Keratinocyte (primary cell): ENCODE measurements around the gene HYAL2.

Experiments used
- EZH2 ChIP-seq: IDR thresholded peaks from one replicate; pipeline ENCODE4 v1.6.1; 2012; ENCODE audit warnings: inconsistent platforms, mild to moderate bottlenecking, low read length, moderate library complexity
- TF ChIP-seq, protein P1 (sequence below), 3 experiments: IDR thresholded peaks in 1 of 3; conservative IDR thresholded peaks in 1 of 3; optimal IDR thresholded peaks in 1 of 3; 2 replicates in 2 of 3; 3 replicates in 1 of 3; pipeline versions ENCODE3 to v1.5.1; 2011; ENCODE audit warnings: low read length in 3 of 3, mild to moderate bottlenecking in 3 of 3, moderate library complexity in 2 of 3, control low read depth in 1 of 3, inconsistent platforms in 1 of 3; ENCODE audit not compliant: insufficient read depth in 2 of 3; ENCODE audit errors: extremely low read depth in 1 of 3

DNA sequence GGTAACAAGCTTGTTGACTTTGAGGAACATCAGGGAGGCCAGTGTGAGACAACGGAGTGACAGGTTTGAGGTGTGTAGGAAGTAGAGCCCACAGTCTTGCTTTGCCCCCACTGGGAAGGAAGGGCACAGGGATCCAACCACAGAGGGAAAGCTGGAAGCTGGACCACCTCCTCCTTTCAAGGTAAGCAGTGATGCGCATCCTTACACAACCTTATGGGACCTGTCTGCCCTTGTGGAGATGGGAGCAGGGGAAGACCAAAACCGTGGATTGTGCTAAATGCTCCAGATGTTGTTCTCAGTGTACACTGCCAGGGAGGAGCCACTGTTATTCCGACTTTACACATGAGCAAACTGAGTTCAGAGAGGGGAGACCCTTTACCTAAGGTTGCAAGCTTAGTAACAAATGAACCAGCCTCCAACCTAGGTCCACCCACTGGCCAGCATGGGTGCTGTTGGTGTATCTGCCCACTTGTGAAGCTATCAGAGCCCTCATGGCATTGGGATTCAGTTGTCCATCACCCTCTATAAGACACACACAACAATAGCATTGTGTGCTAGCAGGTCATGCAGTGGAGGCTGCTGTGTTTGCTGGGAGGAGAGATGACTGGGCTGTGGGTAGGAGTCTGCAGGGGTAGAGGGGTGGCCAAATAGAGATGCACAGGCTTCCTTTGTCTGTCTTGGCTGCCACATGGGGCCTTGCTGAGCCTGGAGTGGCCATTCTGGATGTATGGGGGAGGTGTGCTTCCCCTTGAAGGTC is 44.2 kb downstream of the HYAL2 start:
- TF ChIP-seq, protein P1, sequence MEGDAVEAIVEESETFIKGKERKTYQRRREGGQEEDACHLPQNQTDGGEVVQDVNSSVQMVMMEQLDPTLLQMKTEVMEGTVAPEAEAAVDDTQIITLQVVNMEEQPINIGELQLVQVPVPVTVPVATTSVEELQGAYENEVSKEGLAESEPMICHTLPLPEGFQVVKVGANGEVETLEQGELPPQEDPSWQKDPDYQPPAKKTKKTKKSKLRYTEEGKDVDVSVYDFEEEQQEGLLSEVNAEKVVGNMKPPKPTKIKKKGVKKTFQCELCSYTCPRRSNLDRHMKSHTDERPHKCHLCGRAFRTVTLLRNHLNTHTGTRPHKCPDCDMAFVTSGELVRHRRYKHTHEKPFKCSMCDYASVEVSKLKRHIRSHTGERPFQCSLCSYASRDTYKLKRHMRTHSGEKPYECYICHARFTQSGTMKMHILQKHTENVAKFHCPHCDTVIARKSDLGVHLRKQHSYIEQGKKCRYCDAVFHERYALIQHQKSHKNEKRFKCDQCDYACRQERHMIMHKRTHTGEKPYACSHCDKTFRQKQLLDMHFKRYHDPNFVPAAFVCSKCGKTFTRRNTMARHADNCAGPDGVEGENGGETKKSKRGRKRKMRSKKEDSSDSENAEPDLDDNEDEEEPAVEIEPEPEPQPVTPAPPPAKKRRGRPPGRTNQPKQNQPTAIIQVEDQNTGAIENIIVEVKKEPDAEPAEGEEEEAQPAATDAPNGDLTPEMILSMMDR (optimal IDR thresholded peaks at IDR 0.05 in 1 of 3, IDR thresholded peaks at IDR 0.05 in 1 of 3, conservative IDR thresholded peaks at IDR 0.05 in 1 of 3; ENCODE audit: extremely low read depth in 1 of 3, insufficient read depth in 2 of 3, low read length in 3 of 3): no peak
- no peak for TF ChIP-seq EZH2
